ENCODE data around the gene HOXB7. TPM values are rescaled to one million over a fixed set of nuclear protein-coding genes. Genes with fewer than 3 reads are reported as not detected.

The HOXB7 gene
- total and polyA plus RNA-seq, 10 of the 15 experiments (the other 5 are each of a cell fraction or from before 2014, with no cell fraction given) = 2.8 to 7.4 (median 4.2) TPM

DNA sequence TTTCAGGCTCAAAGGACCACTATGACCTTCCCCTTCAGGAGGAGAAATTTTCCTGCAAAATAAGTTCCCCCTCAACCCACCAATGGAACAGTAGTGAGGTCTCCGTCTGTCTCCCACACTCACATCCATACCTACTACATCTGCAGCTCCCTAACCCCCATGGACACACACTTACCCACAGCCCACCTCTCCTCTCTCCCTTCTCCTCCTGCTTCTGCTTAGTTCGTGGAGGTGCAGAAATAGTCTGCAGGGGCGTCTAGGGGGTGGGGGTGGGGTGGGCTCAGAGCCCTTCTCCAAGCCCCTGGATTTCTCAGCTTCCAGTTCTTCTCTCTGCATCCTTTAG, 41.6 kb downstream of the HOXB7 start:
- no peak overlapping the region for H3K9ac ChIP-seq (ENCODE audit: control insufficient read depth, insufficient read depth, low read length)
- no peak overlapping the region for H3K27ac ChIP-seq (ENCODE audit: control insufficient read depth, insufficient read depth)
- H3K27me3 ChIP-seq (replicated peaks in 1 of 2; ENCODE audit: control insufficient read depth in 2 of 2, insufficient read depth in 2 of 2, low read length in 1 of 2) = no peaks in the 10 kb centered on the region
- in situ Hi-C loops (cut with MboI) = no loop called here
- TF ChIP-seq, protein P1, sequence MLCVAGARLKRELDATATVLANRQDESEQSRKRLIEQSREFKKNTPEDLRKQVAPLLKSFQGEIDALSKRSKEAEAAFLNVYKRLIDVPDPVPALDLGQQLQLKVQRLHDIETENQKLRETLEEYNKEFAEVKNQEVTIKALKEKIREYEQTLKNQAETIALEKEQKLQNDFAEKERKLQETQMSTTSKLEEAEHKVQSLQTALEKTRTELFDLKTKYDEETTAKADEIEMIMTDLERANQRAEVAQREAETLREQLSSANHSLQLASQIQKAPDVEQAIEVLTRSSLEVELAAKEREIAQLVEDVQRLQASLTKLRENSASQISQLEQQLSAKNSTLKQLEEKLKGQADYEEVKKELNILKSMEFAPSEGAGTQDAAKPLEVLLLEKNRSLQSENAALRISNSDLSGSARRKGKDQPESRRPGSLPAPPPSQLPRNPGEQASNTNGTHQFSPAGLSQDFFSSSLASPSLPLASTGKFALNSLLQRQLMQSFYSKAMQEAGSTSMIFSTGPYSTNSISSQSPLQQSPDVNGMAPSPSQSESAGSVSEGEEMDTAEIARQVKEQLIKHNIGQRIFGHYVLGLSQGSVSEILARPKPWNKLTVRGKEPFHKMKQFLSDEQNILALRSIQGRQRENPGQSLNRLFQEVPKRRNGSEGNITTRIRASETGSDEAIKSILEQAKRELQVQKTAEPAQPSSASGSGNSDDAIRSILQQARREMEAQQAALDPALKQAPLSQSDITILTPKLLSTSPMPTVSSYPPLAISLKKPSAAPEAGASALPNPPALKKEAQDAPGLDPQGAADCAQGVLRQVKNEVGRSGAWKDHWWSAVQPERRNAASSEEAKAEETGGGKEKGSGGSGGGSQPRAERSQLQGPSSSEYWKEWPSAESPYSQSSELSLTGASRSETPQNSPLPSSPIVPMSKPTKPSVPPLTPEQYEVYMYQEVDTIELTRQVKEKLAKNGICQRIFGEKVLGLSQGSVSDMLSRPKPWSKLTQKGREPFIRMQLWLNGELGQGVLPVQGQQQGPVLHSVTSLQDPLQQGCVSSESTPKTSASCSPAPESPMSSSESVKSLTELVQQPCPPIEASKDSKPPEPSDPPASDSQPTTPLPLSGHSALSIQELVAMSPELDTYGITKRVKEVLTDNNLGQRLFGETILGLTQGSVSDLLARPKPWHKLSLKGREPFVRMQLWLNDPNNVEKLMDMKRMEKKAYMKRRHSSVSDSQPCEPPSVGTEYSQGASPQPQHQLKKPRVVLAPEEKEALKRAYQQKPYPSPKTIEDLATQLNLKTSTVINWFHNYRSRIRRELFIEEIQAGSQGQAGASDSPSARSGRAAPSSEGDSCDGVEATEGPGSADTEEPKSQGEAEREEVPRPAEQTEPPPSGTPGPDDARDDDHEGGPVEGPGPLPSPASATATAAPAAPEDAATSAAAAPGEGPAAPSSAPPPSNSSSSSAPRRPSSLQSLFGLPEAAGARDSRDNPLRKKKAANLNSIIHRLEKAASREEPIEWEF (IDR thresholded peaks at IDR 0.05; ENCODE audit: insufficient replicate concordance, low read depth, low read length) = no peak
- no peak for TF ChIP-seq POU2F2 (IDR thresholded peaks at IDR 0.05; ENCODE audit: borderline replicate concordance, low read depth, low read length)
- no peak for TF ChIP-seq FOXK2 (IDR thresholded peaks at IDR 0.05)
- TF ChIP-seq TCF12 (IDR thresholded peaks at IDR 0.05; ENCODE audit: low read depth, low read length) = no peak
- TF ChIP-seq WRNIP1 (IDR thresholded peaks at IDR 0.05; ENCODE audit: borderline replicate concordance, low read depth, low read length) = no peak
- TF ChIP-seq ATF7 (IDR thresholded peaks at IDR 0.05; ENCODE audit: low read depth) = no peak
- no peak for TF ChIP-seq ZNF217 (IDR thresholded peaks at IDR 0.05)
- no peak for TF ChIP-seq CREM (IDR thresholded peaks at IDR 0.05; ENCODE audit: low read depth)
- no peak for TF ChIP-seq ASH2L (IDR thresholded peaks at IDR 0.05; ENCODE audit: borderline replicate concordance, low read depth)
- TF ChIP-seq, protein P2, sequence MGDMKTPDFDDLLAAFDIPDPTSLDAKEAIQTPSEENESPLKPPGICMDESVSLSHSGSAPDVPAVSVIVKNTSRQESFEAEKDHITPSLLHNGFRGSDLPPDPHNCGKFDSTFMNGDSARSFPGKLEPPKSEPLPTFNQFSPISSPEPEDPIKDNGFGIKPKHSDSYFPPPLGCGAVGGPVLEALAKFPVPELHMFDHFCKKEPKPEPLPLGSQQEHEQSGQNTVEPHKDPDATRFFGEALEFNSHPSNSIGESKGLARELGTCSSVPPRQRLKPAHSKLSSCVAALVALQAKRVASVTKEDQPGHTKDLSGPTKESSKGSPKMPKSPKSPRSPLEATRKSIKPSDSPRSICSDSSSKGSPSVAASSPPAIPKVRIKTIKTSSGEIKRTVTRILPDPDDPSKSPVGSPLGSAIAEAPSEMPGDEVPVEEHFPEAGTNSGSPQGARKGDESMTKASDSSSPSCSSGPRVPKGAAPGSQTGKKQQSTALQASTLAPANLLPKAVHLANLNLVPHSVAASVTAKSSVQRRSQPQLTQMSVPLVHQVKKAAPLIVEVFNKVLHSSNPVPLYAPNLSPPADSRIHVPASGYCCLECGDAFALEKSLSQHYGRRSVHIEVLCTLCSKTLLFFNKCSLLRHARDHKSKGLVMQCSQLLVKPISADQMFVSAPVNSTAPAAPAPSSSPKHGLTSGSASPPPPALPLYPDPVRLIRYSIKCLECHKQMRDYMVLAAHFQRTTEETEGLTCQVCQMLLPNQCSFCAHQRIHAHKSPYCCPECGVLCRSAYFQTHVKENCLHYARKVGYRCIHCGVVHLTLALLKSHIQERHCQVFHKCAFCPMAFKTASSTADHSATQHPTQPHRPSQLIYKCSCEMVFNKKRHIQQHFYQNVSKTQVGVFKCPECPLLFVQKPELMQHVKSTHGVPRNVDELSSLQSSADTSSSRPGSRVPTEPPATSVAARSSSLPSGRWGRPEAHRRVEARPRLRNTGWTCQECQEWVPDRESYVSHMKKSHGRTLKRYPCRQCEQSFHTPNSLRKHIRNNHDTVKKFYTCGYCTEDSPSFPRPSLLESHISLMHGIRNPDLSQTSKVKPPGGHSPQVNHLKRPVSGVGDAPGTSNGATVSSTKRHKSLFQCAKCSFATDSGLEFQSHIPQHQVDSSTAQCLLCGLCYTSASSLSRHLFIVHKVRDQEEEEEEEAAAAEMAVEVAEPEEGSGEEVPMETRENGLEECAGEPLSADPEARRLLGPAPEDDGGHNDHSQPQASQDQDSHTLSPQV (IDR thresholded peaks at IDR 0.05) = no peak
- no peak for TF ChIP-seq CBX3 (IDR thresholded peaks at IDR 0.05; ENCODE audit: borderline replicate concordance, low read depth)
- TF ChIP-seq, protein P3, sequence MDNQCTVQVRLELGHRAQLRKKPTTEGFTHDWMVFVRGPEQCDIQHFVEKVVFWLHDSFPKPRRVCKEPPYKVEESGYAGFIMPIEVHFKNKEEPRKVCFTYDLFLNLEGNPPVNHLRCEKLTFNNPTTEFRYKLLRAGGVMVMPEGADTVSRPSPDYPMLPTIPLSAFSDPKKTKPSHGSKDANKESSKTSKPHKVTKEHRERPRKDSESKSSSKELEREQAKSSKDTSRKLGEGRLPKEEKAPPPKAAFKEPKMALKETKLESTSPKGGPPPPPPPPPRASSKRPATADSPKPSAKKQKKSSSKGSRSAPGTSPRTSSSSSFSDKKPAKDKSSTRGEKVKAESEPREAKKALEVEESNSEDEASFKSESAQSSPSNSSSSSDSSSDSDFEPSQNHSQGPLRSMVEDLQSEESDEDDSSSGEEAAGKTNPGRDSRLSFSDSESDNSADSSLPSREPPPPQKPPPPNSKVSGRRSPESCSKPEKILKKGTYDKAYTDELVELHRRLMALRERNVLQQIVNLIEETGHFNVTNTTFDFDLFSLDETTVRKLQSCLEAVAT (IDR thresholded peaks at IDR 0.05) = no peak
- no peak for TF ChIP-seq ZNF622 (IDR thresholded peaks at IDR 0.05)
- TF ChIP-seq YBX1 (IDR thresholded peaks at IDR 0.05) = no peak
- TF ChIP-seq RB1 (IDR thresholded peaks at IDR 0.05; ENCODE audit: borderline replicate concordance) = no peak
- CTCF ChIA-PET = no interaction called here
- intact Hi-C loops (cut with micrococcal nuclease; ENCODE audit: unreplicated experiment) = no loop called here
- H2AFZ ChIP-seq (ENCODE audit: control insufficient read depth, low read depth, low read length) = no peak overlapping the region
- no peaks in the 10 kb centered on the region for H3K9me3 ChIP-seq (replicated peaks; ENCODE audit: control insufficient read depth, insufficient read depth, low read length)
- FAIRE-seq (no peak), ATAC-seq (no peak), DNase-seq (ENCODE audit: low read depth, low spot score) (no peak)
- H3K4me3 ChIP-seq = no peak overlapping the region
- H4K20me1 ChIP-seq (ENCODE audit: control insufficient read depth, insufficient read depth) = no peaks in the 10 kb centered on the region
- SMC1A ChIA-PET (ENCODE audit: uncharacterized antibody, unreplicated experiment) = no interaction called here
- 20% methylated on average over 3 of the region's 3 CpGs for WGBS (ENCODE audit: insufficient coverage, insufficient replicate concordance, low lambda C conversion rate, missing lambda C conversion rate)
- RAD21 ChIA-PET (ENCODE audit: unreplicated experiment) = no interaction called here
- H3K36me3 ChIP-seq (ENCODE audit: control insufficient read depth in 2 of 2, insufficient read depth in 2 of 2, low read length in 1 of 2) = no peaks in the 10 kb centered on the region; a peak in 1 of 4 replicates
- no peak overlapping the region for H3K4me2 ChIP-seq (ENCODE audit: control insufficient read depth, insufficient read depth)
- BruUV-seq (replicated peaks) = no TSS peak
- H3K79me2 ChIP-seq (ENCODE audit: control insufficient read depth, insufficient read depth, low read length) = no peaks in the 10 kb centered on the region
- no peaks in the 10 kb centered on the region for H3K4me1 ChIP-seq (ENCODE audit: control insufficient read depth, insufficient read depth, low read length)
- POLR2A ChIA-PET = no interaction called here

Data from GM12878 (cell line).